PC-9 (cell line): ENCODE measurements around the gene NUDT5. TPM values are rescaled to one million over a fixed set of nuclear protein-coding genes. Genes with fewer than 3 reads are reported as not detected.

ENCODE experiments used
- BruUV-seq: library from RNA; stranded (reverse); fragments of 400-500 nt; replicated peaks from 2 replicates; lab custom pipeline; 2021; lab: Mats Ljungman, UMichigan
- CTCF ChIA-PET: fragments of 300-600 bp; sonication (Branson Sonifier 250); formaldehyde crosslinking; loops from one replicate; lab custom pipeline; 2022; ENCODE audit warnings: antibody characterized with exemption; lab: Charles Lee
- POLR2A ChIA-PET: fragments of 300-600 bp; sonication (Branson Sonifier 250); formaldehyde crosslinking; loops from one replicate; lab custom pipeline; 2022; ENCODE audit warnings: antibody characterized with exemption; ENCODE audit not compliant: unreplicated experiment; lab: Charles Lee
- DNase-seq, 2 experiments: peaks; one replicate each; pipeline versions ENCODE4 v3.0.0 to v3.0.0-alpha.2; 2015 to 2022; ENCODE audit warnings: mixed read lengths in 1 of 2
- H2AFZ ChIP-seq: fragments of 200-600 bp; sonication (generic); 2 replicates; pipeline ENCODE4 v1.8.1; 2017; ENCODE audit warnings: antibody characterized with exemption
- H3F3A ChIP-seq: fragments of 200-600 bp; sonication (generic); 2 replicates; pipeline ENCODE4 v1.8.1; 2017; ENCODE audit warnings: antibody characterized with exemption, mild to moderate bottlenecking, low read depth; ENCODE audit not compliant: insufficient read depth
- H3K27ac ChIP-seq: fragments of 200-600 bp; sonication (generic); 2 replicates; pipeline ENCODE4 v1.6.1; 2016; ENCODE audit warnings: mixed run types
- H3K27me3 ChIP-seq: fragments of 200-600 bp; sonication (generic); 2 replicates; pipeline ENCODE4 v1.6.1; 2016; ENCODE audit warnings: low read depth, mixed run types; ENCODE audit not compliant: insufficient read depth
- H3K36me3 ChIP-seq: fragments of 200-600 bp; sonication (generic); 2 replicates; pipeline ENCODE4 v1.6.1; 2016; ENCODE audit warnings: low read depth, mixed run types
- H3K4me1 ChIP-seq: fragments of 200-600 bp; sonication (generic); replicated peaks from 2 replicates; pipeline ENCODE4 v1.6.1; 2016; ENCODE audit warnings: mixed run types; ENCODE audit not compliant: insufficient read depth
- H3K4me2 ChIP-seq: fragments of 200-600 bp; sonication (generic); 2 replicates; pipeline ENCODE4 v1.6.1; 2017; ENCODE audit warnings: mixed run types
- H3K4me3 ChIP-seq: fragments of 200-600 bp; sonication (generic); 2 replicates; pipeline ENCODE4 v1.6.1; 2016; ENCODE audit warnings: mixed run types
- H3K79me2 ChIP-seq: fragments of 200-600 bp; sonication (generic); 2 replicates; pipeline ENCODE4 v1.6.1; 2017; ENCODE audit warnings: low read depth, mixed run types
- H3K9me2 ChIP-seq: fragments of 200-600 bp; sonication (generic); 2 replicates; pipeline ENCODE4 v1.8.1; 2017; ENCODE audit warnings: mild to moderate bottlenecking; ENCODE audit not compliant: insufficient read depth
- H3K9me3 ChIP-seq: fragments of 200-600 bp; sonication (generic); 2 replicates; pipeline ENCODE4 v1.8.1; 2016; ENCODE audit warnings: low read depth; ENCODE audit not compliant: insufficient read depth
- H4K20me1 ChIP-seq: fragments of 200-600 bp; sonication (generic); 2 replicates; pipeline ENCODE4 v1.8.1; 2017; ENCODE audit not compliant: insufficient read depth
- EZH2 ChIP-seq: fragments of 200-600 bp; sonication (generic); IDR thresholded peaks from 2 replicates; pipeline ENCODE4 v1.8.0; 2017; ENCODE audit warnings: antibody characterized with exemption, low read depth
- intact Hi-C: fragments of 100-400 bp; cut with micrococcal nuclease; formaldehyde crosslinking; loops from one replicate; pipeline ENCODE4 v1.10.0; 2022; ENCODE audit not compliant: unreplicated experiment
- total RNA-seq: library from RNA; stranded (reverse); gene quantifications from 2 replicates; pipeline ENCODE4 v1.2.3, GENCODE V29; 2021
- TF ChIP-seq, protein P1 (sequence below): fragments of 200-600 bp; sonication (generic); conservative IDR thresholded peaks from 2 replicates; pipeline ENCODE4 v1.6.1; 2017; ENCODE audit warnings: mixed run types, antibody characterized with exemption, mild to moderate bottlenecking, moderate library complexity

NUDT5 gene
- total RNA-seq, 1 experiment from 2014 or later = 82.0 TPM

DNA sequence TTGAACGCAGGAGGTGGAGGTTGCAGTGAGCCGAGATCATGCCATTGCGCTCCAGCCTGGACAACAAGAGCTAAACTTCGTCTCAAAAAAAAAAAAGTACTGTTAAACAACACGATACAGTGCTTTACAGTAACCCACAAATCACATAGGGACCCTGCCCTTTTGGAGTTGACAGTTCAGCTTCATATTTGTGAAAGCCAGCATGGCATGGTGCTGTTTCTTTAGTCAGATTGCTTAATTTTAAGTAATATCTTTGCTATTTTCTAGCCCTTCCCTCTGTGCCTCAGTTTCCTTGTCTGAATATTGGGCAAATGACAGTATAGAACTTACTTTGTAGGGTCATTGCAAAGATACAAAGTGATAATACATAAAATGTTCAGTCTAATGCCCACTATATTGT lies 5.2 kb upstream of the NUDT5 start:
- ChIA-PET CTCF (no interaction called here), POLR2A (no interaction called here)
- H3K4me3 ChIP-seq = no peak overlapping the region
- no peaks in the 10 kb centered on the region; the same call in 1 of the 2 replicates for H3K36me3 ChIP-seq
- H3K4me2 ChIP-seq = no peak overlapping the region
- H3K4me1 ChIP-seq = peaks cover 7% of the 10 kb centered on the region
- no TSS peak for BruUV-seq
- H4K20me1 ChIP-seq = peaks cover 14% of the 10 kb centered on the region
- intact Hi-C loops = no loop called here
- H3F3A ChIP-seq = no peaks in the 10 kb centered on the region
- no peak for DNase-seq
- H3K27ac ChIP-seq = no peak overlapping the region
- H3K9me3 ChIP-seq = no peaks in the 10 kb centered on the region
- peaks cover 51% of the 10 kb centered on the region for H3K79me2 ChIP-seq
- TF ChIP-seq EZH2 = no peak
- TF ChIP-seq, protein P1, sequence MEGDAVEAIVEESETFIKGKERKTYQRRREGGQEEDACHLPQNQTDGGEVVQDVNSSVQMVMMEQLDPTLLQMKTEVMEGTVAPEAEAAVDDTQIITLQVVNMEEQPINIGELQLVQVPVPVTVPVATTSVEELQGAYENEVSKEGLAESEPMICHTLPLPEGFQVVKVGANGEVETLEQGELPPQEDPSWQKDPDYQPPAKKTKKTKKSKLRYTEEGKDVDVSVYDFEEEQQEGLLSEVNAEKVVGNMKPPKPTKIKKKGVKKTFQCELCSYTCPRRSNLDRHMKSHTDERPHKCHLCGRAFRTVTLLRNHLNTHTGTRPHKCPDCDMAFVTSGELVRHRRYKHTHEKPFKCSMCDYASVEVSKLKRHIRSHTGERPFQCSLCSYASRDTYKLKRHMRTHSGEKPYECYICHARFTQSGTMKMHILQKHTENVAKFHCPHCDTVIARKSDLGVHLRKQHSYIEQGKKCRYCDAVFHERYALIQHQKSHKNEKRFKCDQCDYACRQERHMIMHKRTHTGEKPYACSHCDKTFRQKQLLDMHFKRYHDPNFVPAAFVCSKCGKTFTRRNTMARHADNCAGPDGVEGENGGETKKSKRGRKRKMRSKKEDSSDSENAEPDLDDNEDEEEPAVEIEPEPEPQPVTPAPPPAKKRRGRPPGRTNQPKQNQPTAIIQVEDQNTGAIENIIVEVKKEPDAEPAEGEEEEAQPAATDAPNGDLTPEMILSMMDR = no peak
- no peaks in the 10 kb centered on the region for H3K27me3 ChIP-seq
- H2AFZ ChIP-seq = no peak overlapping the region
- H3K9me2 ChIP-seq = no peaks in the 10 kb centered on the region

DNA sequence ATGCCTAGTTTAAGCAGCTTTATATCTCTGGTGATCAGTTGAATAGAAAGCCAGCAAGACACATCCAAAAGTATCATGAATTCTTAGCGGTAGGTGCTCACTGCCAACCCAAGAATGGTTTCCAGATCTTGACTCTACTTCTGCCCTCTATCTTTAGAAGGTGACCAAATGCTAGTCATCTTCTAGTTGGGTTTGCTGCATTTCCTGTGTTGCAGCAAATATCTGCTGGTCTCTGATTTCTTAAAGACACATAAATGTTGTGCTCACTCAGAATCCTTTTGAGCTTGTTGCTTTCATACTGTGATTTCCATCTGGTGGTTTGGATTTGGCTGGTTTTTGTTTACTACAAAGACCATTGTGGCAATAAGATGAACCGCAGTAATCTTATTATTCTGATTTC lies 2.5 kb upstream of the NUDT5 start:
- Histone ChIP-seq H4K20me1 (peaks cover 2% of the 10 kb centered on the region; the same call in 1 of the 2 replicates), H3K79me2 (peaks cover 71% of the 10 kb centered on the region), H3K4me3 (no peak overlapping the region), H3K9me2 (no peaks in the 10 kb centered on the region), H3F3A (peaks cover 4% of the 10 kb centered on the region), H3K9me3 (no peaks in the 10 kb centered on the region), H3K36me3 (no peaks in the 10 kb centered on the region; the same call in 1 of the 2 replicates), H3K4me2 (peak overlapping the region; percentile 94), H2AFZ (no peak overlapping the region), H3K27me3 (no peaks in the 10 kb centered on the region), H3K4me1 (peaks cover 22% of the 10 kb centered on the region), H3K27ac (no peak overlapping the region)
- CTCF ChIA-PET = interaction anchor here (0.6 kb wide), 1 partner anchor 865 kb away, joined by 3 read pairs; no protein-coding TSS in a partner anchor
- intact Hi-C loops = loop anchor here (10.0 kb wide), 1 partner anchor 413 kb away; no protein-coding TSS in a partner anchor
- DNase-seq = no peak
- TF ChIP-seq, protein P1 = no peak
- no peak for TF ChIP-seq EZH2
- POLR2A ChIA-PET = no interaction called here
- BruUV-seq = no TSS peak

DNA sequence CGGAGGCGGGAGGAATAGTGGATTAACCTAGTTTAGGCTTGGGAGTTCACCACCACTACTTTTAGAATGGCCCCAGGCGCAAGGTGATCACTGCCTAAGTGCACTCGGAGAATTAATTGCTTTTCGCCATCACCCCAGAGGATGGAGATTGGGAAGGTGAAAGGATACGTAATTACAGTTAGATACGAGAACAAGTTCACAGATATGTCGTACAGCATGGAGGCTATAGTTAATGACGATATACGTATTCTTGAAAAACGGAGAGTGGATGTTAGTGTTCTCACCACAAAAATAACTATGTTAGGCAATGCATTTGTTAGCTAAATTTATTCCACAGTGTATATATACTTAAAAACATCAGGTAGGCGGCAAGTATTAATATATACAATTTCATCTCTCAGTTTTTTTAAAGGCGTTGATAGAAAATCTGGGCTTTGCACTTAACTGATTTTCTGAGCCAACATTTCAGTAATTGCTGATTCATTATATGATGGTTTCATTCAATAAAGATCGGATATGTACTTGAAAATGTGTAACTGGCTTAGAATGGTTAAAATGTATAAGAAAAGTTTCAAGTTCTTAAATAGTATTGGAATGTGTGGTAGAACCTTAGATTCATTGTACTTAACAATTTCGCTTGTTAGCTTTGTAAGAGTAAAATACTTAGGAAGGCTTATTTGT lies 980 bp upstream of the NUDT5 start:
- DNase-seq = no peak
- ChIA-PET CTCF (interaction anchor here (0.6 kb wide), 1 partner anchor 575 kb away, joined by 6 read pairs; no protein-coding TSS in a partner anchor), POLR2A (no interaction called here)
- Histone ChIP-seq H3F3A (peaks cover 4% of the 10 kb centered on the region), H3K4me1 (peaks cover 25% of the 10 kb centered on the region), H2AFZ (peak overlapping the region; percentile 100), H3K79me2 (peaks cover 84% of the 10 kb centered on the region), H3K4me3 (peak overlapping the region; percentile 99), H3K9me3 (no peaks in the 10 kb centered on the region), H3K36me3 (no peaks in the 10 kb centered on the region; the same call in 1 of the 2 replicates), H3K4me2 (peak overlapping the region; percentile 94), H3K9me2 (no peaks in the 10 kb centered on the region), H3K27me3 (no peaks in the 10 kb centered on the region), H3K27ac (peak overlapping the region; percentile 74), H4K20me1 (peaks cover 2% of the 10 kb centered on the region; the same call in 1 of the 2 replicates)
- TSS peak; percentile 59 for BruUV-seq
- TF ChIP-seq EZH2 = no peak
- TF ChIP-seq, protein P1 = no peak
- intact Hi-C loops = loop anchor here (2.0 to 10.0 kb wide), 2 partner anchors 154 to 412 kb away; partner anchors contain the start of gene UPF2
